HepG2 (cell line): ENCODE results near the gene CAPN10. TPM values are rescaled to one million over a fixed set of nuclear protein-coding genes. Genes with fewer than 3 reads are reported as not detected.
A peak's percentile ranks its signal among the peaks of the same experiment; 100 is the strongest.

Source experiments
- ATAC-seq: fragments of 200-7000 bp; cut with Tn5 transposase; 3 replicates; pipeline ENCODE4 v1.9.1; 2020; ENCODE audit warnings: mild to moderate bottlenecking, moderate library complexity
- BruUV-seq: library from RNA; stranded (reverse); fragments of 400-500 nt; replicated peaks from 2 replicates; lab custom pipeline; 2021; lab: Mats Ljungman, UMichigan
- CTCF ChIA-PET: fragments of 300-600 bp; formaldehyde crosslinking; extraction: SDS; loops from one replicate; lab custom pipeline; 2021; ENCODE audit warnings: low total read pairs, inconsistent platforms, low intra/inter-chr PET ratio; lab: Yijun Ruan, JAX
- POLR2A ChIA-PET: fragments of 350-600 bp; sonication (Branson Sonifier 250); formaldehyde crosslinking; loops from one replicate; lab custom pipeline; 2020; ENCODE audit warnings: antibody characterized with exemption, inconsistent platforms; lab: Yijun Ruan, JAX
- DNase-seq: peaks from one replicate; pipeline ENCODE4 v3.0.0-alpha.2; 2015; ENCODE audit warnings: low spot score
- FAIRE-seq: peaks from 3 replicates; lab custom pipeline; 2011; peaks lifted over from hg19 to GRCh38; lab: Jason Lieb, UNC
- H2AFZ ChIP-seq: one replicate; pipeline ENCODE4 v1.6.1; 2011; ENCODE audit warnings: low read length, inconsistent platforms
- H3K27ac ChIP-seq: fragments of 300-600 bp; 3 replicates; pipeline ENCODE4 v1.8.0; 2011; ENCODE audit warnings: mixed run types, mild to moderate bottlenecking, mixed read lengths, low read length, inconsistent platforms; ENCODE audit not compliant: insufficient read depth; ENCODE audit errors: extremely low read length
- H3K27me3 ChIP-seq, 2 experiments: fragments of 200-600 bp in 1 of 2; 2 replicates in 1 of 2; 3 replicates in 1 of 2; pipeline versions ENCODE4 v1.6.0 to v1.8.0; 2011; ENCODE audit warnings: low read length in 2 of 2, mild to moderate bottlenecking in 2 of 2, moderate library complexity in 2 of 2, inconsistent platforms in 1 of 2; ENCODE audit not compliant: insufficient read depth in 2 of 2, control insufficient read depth in 1 of 2
- H3K36me3 ChIP-seq, 2 experiments: fragments of 200-600 bp in 1 of 2; replicated peaks in 1 of 2; 2 replicates in 1 of 2; 3 replicates in 1 of 2; pipeline versions ENCODE4 v1.5.1 to v1.8.0; 2011; ENCODE audit warnings: low read length in 2 of 2, inconsistent platforms in 1 of 2; ENCODE audit not compliant: insufficient read depth in 2 of 2, control insufficient read depth in 1 of 2
- H3K4me1 ChIP-seq: 2 replicates; pipeline ENCODE4 v1.5.1; 2012; ENCODE audit warnings: low read length, inconsistent platforms; ENCODE audit not compliant: insufficient read depth
- H3K4me2 ChIP-seq: 2 replicates; pipeline ENCODE4 v1.6.0; 2011; ENCODE audit warnings: low read depth, low read length, inconsistent platforms
- H3K4me3 ChIP-seq, 3 experiments: fragments of 200-600 bp in 1 of 3; sonication (generic), shearing (Covaris generic) in 1 of 3; replicated peaks in 1 of 3; 2 replicates each; pipeline ENCODE4 v1.5.1; 2011 to 2016; ENCODE audit warnings: low read length in 3 of 3, inconsistent platforms in 2 of 3, low read depth in 2 of 3, mild to moderate bottlenecking in 2 of 3, control low read depth in 1 of 3, mixed read lengths in 1 of 3; ENCODE audit not compliant: insufficient read depth in 1 of 3
- H3K79me2 ChIP-seq: one replicate; pipeline ENCODE4 v1.6.1; 2011; ENCODE audit warnings: low read length, inconsistent platforms; ENCODE audit not compliant: insufficient read depth
- H3K9ac ChIP-seq: 2 replicates; pipeline ENCODE4 v1.6.0; 2011; ENCODE audit warnings: mild to moderate bottlenecking, low read depth, low read length, inconsistent platforms; ENCODE audit not compliant: insufficient read depth
- H3K9me3 ChIP-seq: 2 replicates; pipeline ENCODE4 v1.5.1; 2012; ENCODE audit warnings: mild to moderate bottlenecking, low read length
- H4K20me1 ChIP-seq: 2 replicates; pipeline ENCODE4 v1.6.0; 2011; ENCODE audit warnings: inconsistent platforms, mild to moderate bottlenecking, low read length, moderate library complexity; ENCODE audit not compliant: insufficient read depth
- CREBL2 ChIP-seq: sonication (generic); formaldehyde crosslinking; IDR thresholded peaks from 2 replicates; pipeline ENCODE4 v1.8.1; 2023; ENCODE audit warnings: missing genetic modification reagents, mild to moderate bottlenecking, borderline replicate concordance
- CSRNP1 ChIP-seq: sonication (generic); formaldehyde crosslinking; IDR thresholded peaks from 2 replicates; pipeline ENCODE4 v1.8.1; 2023; ENCODE audit warnings: mild to moderate bottlenecking, missing genetic modification reagents
- ELF4 ChIP-seq: sonication (generic); formaldehyde crosslinking; IDR thresholded peaks from 2 replicates; pipeline ENCODE4 v1.5.0; 2020; ENCODE audit warnings: missing genetic modification reagents, mild to moderate bottlenecking, moderate library complexity, borderline replicate concordance
- JDP2 ChIP-seq: sonication (generic); formaldehyde crosslinking; IDR thresholded peaks from 2 replicates; pipeline ENCODE4 v1.8.1; 2022; ENCODE audit warnings: missing genetic modification reagents, borderline replicate concordance
- KLF16 ChIP-seq, 2 experiments: sonication (generic) in 1 of 2; formaldehyde crosslinking in 1 of 2; IDR thresholded peaks; 2 replicates each; pipeline versions ENCODE4 v1.6.1 to v1.8.0; 2016 to 2023; ENCODE audit warnings: missing genetic modification reagents in 2 of 2, missing compliant biosample characterization in 1 of 2
- MAZ ChIP-seq, 2 experiments: sonication (generic) in 1 of 2; formaldehyde crosslinking in 1 of 2; IDR thresholded peaks; 2 replicates each; pipeline versions ENCODE4 v1.5.0 to v1.6.1; 2012 to 2020; ENCODE audit warnings: low read depth in 2 of 2, mild to moderate bottlenecking in 2 of 2, borderline replicate concordance in 1 of 2, improper control_type of control experiment in 1 of 2, low read length in 1 of 2, missing genetic modification reagents in 1 of 2, moderate library complexity in 1 of 2
- NFKB2 ChIP-seq: sonication (generic); formaldehyde crosslinking; IDR thresholded peaks from 2 replicates; pipeline ENCODE4 v1.4.0; 2020; ENCODE audit warnings: missing genetic modification reagents, borderline replicate concordance
- PHF21A ChIP-seq: sonication (generic); formaldehyde crosslinking; IDR thresholded peaks from 2 replicates; pipeline ENCODE4 v1.5.0; 2020; ENCODE audit warnings: mild to moderate bottlenecking, missing genetic modification reagents
- RBM39 ChIP-seq: fragments of 200-400 bp; formaldehyde crosslinking; IDR thresholded peaks from one replicate; pipeline ENCODE4 v1.6.1; 2018; ENCODE audit warnings: antibody characterized with exemption, mild to moderate bottlenecking, low read depth, low read length; ENCODE audit not compliant: poor library complexity, severe bottlenecking
- SRSF9 ChIP-seq: fragments of 200-400 bp; formaldehyde crosslinking; IDR thresholded peaks from 2 replicates; pipeline ENCODE4 v1.6.1; 2018; ENCODE audit warnings: borderline replicate concordance, mild to moderate bottlenecking, low read depth, low read length; ENCODE audit not compliant: insufficient read depth, poor library complexity, severe bottlenecking
- TIGD3 ChIP-seq: sonication (generic); formaldehyde crosslinking; IDR thresholded peaks from 2 replicates; pipeline ENCODE4 v1.5.1; 2020; ENCODE audit warnings: mild to moderate bottlenecking, missing genetic modification reagents, borderline replicate concordance
- ZNF225 ChIP-seq: sonication (generic); formaldehyde crosslinking; IDR thresholded peaks from 2 replicates; pipeline ENCODE4 v1.4.0; 2020; ENCODE audit warnings: mild to moderate bottlenecking, missing genetic modification reagents
- ZNF33A ChIP-seq: sonication (generic); formaldehyde crosslinking; IDR thresholded peaks from 2 replicates; pipeline ENCODE4 v1.5.1; 2020; ENCODE audit warnings: missing genetic modification reagents, mild to moderate bottlenecking, moderate library complexity, borderline replicate concordance
- ZNF484 ChIP-seq: sonication (generic); formaldehyde crosslinking; IDR thresholded peaks from 2 replicates; pipeline ENCODE4 v1.5.1; 2020; ENCODE audit warnings: mild to moderate bottlenecking, low read depth, missing genetic modification reagents, borderline replicate concordance
- ZNF691 ChIP-seq: sonication (generic); formaldehyde crosslinking; IDR thresholded peaks from 2 replicates; pipeline ENCODE4 v1.4.0; 2020; ENCODE audit warnings: missing genetic modification reagents, low read depth, mild to moderate bottlenecking, borderline replicate concordance
- ZNF83 ChIP-seq: sonication (generic); formaldehyde crosslinking; IDR thresholded peaks from 2 replicates; pipeline ENCODE4 v1.4.0; 2020; ENCODE audit warnings: missing genetic modification reagents, mild to moderate bottlenecking, borderline replicate concordance
- WGBS: methylation state at CpG from one replicate; pipeline ENCODE4 v1.1.6; 2017; ENCODE audit warnings: low lambda C conversion rate; 5-methylcytosine and 5-hydroxymethylcytosine counted together
- in situ Hi-C: cut with HindIII; loops from 2 replicates; pipeline ENCODE4 v1.10.0; 2017; ENCODE audit warnings: low pct_unique_long_range_greater_than_20kb; ENCODE audit not compliant: extremely low pct_ligation_motif_present
- intact Hi-C: fragments of 100-400 bp; cut with micrococcal nuclease; formaldehyde crosslinking; loops from one replicate; pipeline ENCODE4 v1.10.0; 2022; ENCODE audit not compliant: unreplicated experiment
- polyA plus RNA-seq, 8 experiments: library from polyadenylated mRNA; depleted of rRNA in 3 of 8; stranded (reverse) in 7 of 8; unstranded in 1 of 8; fragments of >200 nt; fragmentation: Illumina TruSeq in 4 of 8; extraction: Trizol in 4 of 8; gene quantifications; 2 replicates each; pipeline versions ENCODE4 v1.2.1 to v1.2.3, GENCODE V29; 2011 to 2016; ENCODE audit warnings: low read depth in 4 of 8, missing spikeins in 1 of 8, mixed read lengths in 1 of 8; ENCODE audit not compliant: insufficient read depth in 1 of 8
- total RNA-seq, 5 experiments: library from RNA; depleted of rRNA; stranded (reverse); fragments of >200 nt; fragmentation: Illumina TruSeq; extraction: Trizol; gene quantifications; 2 replicates each; pipeline ENCODE4 v1.2.3, GENCODE V29; 2016; ENCODE audit warnings: low read depth in 1 of 5

Gene CAPN10
- total and polyA plus RNA-seq, 2 of the 13 experiments (the other 11 are each of a cell fraction or from before 2014, with no cell fraction given): 27.6 to 32.4 TPM

GRCh38 chr2:240626531-240627300 lies 40.2 kb downstream of the CAPN10 start:
- ChIA-PET CTCF (no interaction called here), POLR2A (interaction anchor here (0.7 to 7.1 kb wide), 8 partner anchors 13 to 66 kb away, joined by 3 to 46 read pairs (median 4); partner anchors contain the start of gene CAPN10)
- Histone ChIP-seq H3K4me1 (peaks cover 47% of the 10 kb centered on the region), H3K36me3 (peaks cover 0 to under 1% of the 10 kb centered on the region in 2 experiments; a peak in 3 of 5 replicates), H3K9me3 (no peaks in the 10 kb centered on the region), H3K27ac (peak overlapping the region; percentile 92), H2AFZ (no peak overlapping the region), H3K9ac (peak overlapping the region; percentile 74), H4K20me1 (no peaks in the 10 kb centered on the region), H3K4me2 (peak overlapping the region; percentile 70), H3K79me2 (no peaks in the 10 kb centered on the region), H3K27me3 (no peaks in the 10 kb centered on the region), H3K4me3 (peak overlapping the region in 2 of 3 experiments; percentile 20 to 51; a peak in 2 of 6 replicates)
- 15% methylated on average over 17 of the region's 21 CpGs for WGBS
- in situ Hi-C loops (no loop called here), intact Hi-C loops (loop anchor here (1.0 kb wide), 1 partner anchor 40 kb away; the partner anchor contains the start of gene CAPN10)
- DNase-seq: peak; percentile 92
- no TSS peak for BruUV-seq
- FAIRE-seq: peak; percentile 97
- ATAC-seq: peak; percentile 82
- peak; percentile 76 for TF ChIP-seq NFKB2
- TF ChIP-seq CSRNP1: peak; percentile 71; the same call in 1 of the 2 replicates
- TF ChIP-seq MAZ (IDR thresholded peaks at IDR 0.05; ENCODE audit: borderline replicate concordance, low read depth, low read length): no peak; the same call in 1 of the 2 replicates
- peak; percentile 74 for TF ChIP-seq MAZ (CRISPR knock-in tag; IDR thresholded peaks at IDR 0.05; ENCODE audit: low read depth)
- peak; percentile 28 for TF ChIP-seq RBM39
- TF ChIP-seq JDP2 (CRISPR knock-in tag): no peak
- TF ChIP-seq PHF21A (CRISPR knock-in tag): peak; percentile 95
- peak in 1 of 2 experiments; percentile 74; a peak in 2 of 4 replicates for TF ChIP-seq KLF16 (CRISPR knock-in tag; IDR thresholded peaks at IDR 0.05)
- TF ChIP-seq SRSF9: no peak
- TF ChIP-seq ZNF33A: no peak
- TF ChIP-seq ZNF691 (CRISPR knock-in tag): no peak
- no peak for TF ChIP-seq ZNF484 (CRISPR knock-in tag)
- 0 out of 2 replicates have a peak, but pooled peaks have one; percentile 49 for TF ChIP-seq TIGD3 (CRISPR knock-in tag)
- no peak for TF ChIP-seq ZNF83 (CRISPR knock-in tag)
- no peak for TF ChIP-seq ZNF225
- 0 out of 2 replicates have a peak, but pooled peaks have one; percentile 32 for TF ChIP-seq ELF4 (CRISPR knock-in tag)
- no peak for TF ChIP-seq CREBL2
